ENCODE data around the gene KRT39.
"Not testable (repeated sequence)": the region's sequence is repeated elsewhere in the genome, so short reads cannot be mapped to it uniquely, and the experiment has no call there.

Gene KRT39

GRCh38 chr17:41002814-41003213, 36.1 kb upstream of the KRT39 start:
- WGBS: 78% methylated on average over 4 of the region's 5 CpGs
- H3K9ac ChIP-seq (ENCODE audit: low read depth, low read length): no peak overlapping the region
- H3K27me3 ChIP-seq (ENCODE audit: insufficient read depth, low read length): no peaks in the 10 kb centered on the region
- no peaks in the 10 kb centered on the region for H3K4me1 ChIP-seq (ENCODE audit: insufficient read depth, low read length)
- H3K4me3 ChIP-seq (ENCODE audit: low read length): no peak overlapping the region
- no peak overlapping the region for H3K27ac ChIP-seq (ENCODE audit: low read depth, low read length)
- no peaks in the 10 kb centered on the region for H3K36me3 ChIP-seq (ENCODE audit: insufficient read depth, low read length)
- no peaks in the 10 kb centered on the region for H3K9me3 ChIP-seq (ENCODE audit: insufficient read depth, low read depth, low read length)

- Histone ChIP-seq H3K4me1 (ENCODE audit: insufficient read depth, low read length) (no peaks in the 10 kb centered on the region), H3K9me3 (ENCODE audit: insufficient read depth, low read depth, low read length) (no peaks in the 10 kb centered on the region), H3K36me3 (ENCODE audit: insufficient read depth, low read length) (no peaks in the 10 kb centered on the region), H3K27ac (ENCODE audit: low read depth, low read length) (no peak overlapping the region), H3K9ac (ENCODE audit: low read depth, low read length) (no peak overlapping the region), H3K27me3 (ENCODE audit: insufficient read depth, low read length) (no peaks in the 10 kb centered on the region), H3K4me3 (ENCODE audit: low read length) (no peak overlapping the region)
- 92% methylated on average over 4 of the region's 4 CpGs for WGBS
These were observed 35.0 kb upstream of the KRT39 start for GRCh38 chr17:41001795-41002194.

- not testable (repeated sequence) for H3K36me3 ChIP-seq (ENCODE audit: insufficient read depth, low read length); H3K4me1 ChIP-seq (ENCODE audit: insufficient read depth, low read length); H3K9me3 ChIP-seq (ENCODE audit: insufficient read depth, low read depth, low read length); H3K9ac ChIP-seq (ENCODE audit: low read depth, low read length); H3K4me3 ChIP-seq (ENCODE audit: low read length); H3K27me3 ChIP-seq (ENCODE audit: insufficient read depth, low read length); H3K27ac ChIP-seq (ENCODE audit: low read depth, low read length)
- 95% methylated on average over 6 of the region's 6 CpGs for WGBS
These were observed 32.8 kb upstream of the KRT39 start, which contains the start of gene KRTAP3-2 for GRCh38 chr17:40999563-40999962. Gene KRTAP3-2 (minus strand): TSS chr17:40999906. CDS start chr17:40999853, 53 bp downstream.

- no peak overlapping the region for H3K27ac ChIP-seq (ENCODE audit: low read depth, low read length)
- H3K27me3 ChIP-seq (ENCODE audit: insufficient read depth, low read length): no peaks in the 10 kb centered on the region
- H3K4me1 ChIP-seq (ENCODE audit: insufficient read depth, low read length): no peaks in the 10 kb centered on the region
- H3K36me3 ChIP-seq (ENCODE audit: insufficient read depth, low read length): no peaks in the 10 kb centered on the region
- 85% methylated on average over 2 of the region's 2 CpGs for WGBS
- no peak overlapping the region for H3K4me3 ChIP-seq (ENCODE audit: low read length)
- no peak overlapping the region for H3K9ac ChIP-seq (ENCODE audit: low read depth, low read length)
- H3K9me3 ChIP-seq (ENCODE audit: insufficient read depth, low read depth, low read length): no peaks in the 10 kb centered on the region
These were observed 30.6 kb upstream of the KRT39 start for GRCh38 chr17:40997361-40997760.

- Histone ChIP-seq H3K4me3 (ENCODE audit: low read length) (no peak overlapping the region), H3K4me1 (ENCODE audit: insufficient read depth, low read length) (no peaks in the 10 kb centered on the region), H3K36me3 (ENCODE audit: insufficient read depth, low read length) (no peaks in the 10 kb centered on the region), H3K9ac (ENCODE audit: low read depth, low read length) (no peak overlapping the region), H3K27me3 (ENCODE audit: insufficient read depth, low read length) (no peaks in the 10 kb centered on the region), H3K9me3 (ENCODE audit: insufficient read depth, low read depth, low read length) (no peaks in the 10 kb centered on the region), H3K27ac (ENCODE audit: low read depth, low read length) (no peak overlapping the region)
- 99% methylated on average over 3 of the region's 4 CpGs for WGBS
These were observed 30.1 kb upstream of the KRT39 start for GRCh38 chr17:40996829-40997228.

- no peak overlapping the region for H3K4me3 ChIP-seq (ENCODE audit: low read length)
- H3K9ac ChIP-seq (ENCODE audit: low read depth, low read length): no peak overlapping the region
- H3K4me1 ChIP-seq (ENCODE audit: insufficient read depth, low read length): no peaks in the 10 kb centered on the region
- no peaks in the 10 kb centered on the region; the same call in 1 of the 2 replicates for H3K9me3 ChIP-seq (ENCODE audit: insufficient read depth, low read depth, low read length)
- no peaks in the 10 kb centered on the region for H3K27me3 ChIP-seq (ENCODE audit: insufficient read depth, low read length)
- no peak overlapping the region for H3K27ac ChIP-seq (ENCODE audit: low read depth, low read length)
- no peaks in the 10 kb centered on the region for H3K36me3 ChIP-seq (ENCODE audit: insufficient read depth, low read length)
- no CpG with 5 or more reads among the region's 1 CpG for WGBS
These were observed 28.4 kb upstream of the KRT39 start for GRCh38 chr17:40995116-40995515.

- Histone ChIP-seq H3K27ac (ENCODE audit: low read depth, low read length) (no peak within 1 kb of the TSS), H3K4me1 (ENCODE audit: insufficient read depth, low read length) (no peaks in the 10 kb centered on the region), H3K36me3 (ENCODE audit: insufficient read depth, low read length) (no peaks in the 10 kb centered on the region), H3K9me3 (ENCODE audit: insufficient read depth, low read depth, low read length) (no peaks in the 10 kb centered on the region; the same call in 1 of the 2 replicates), H3K4me3 (ENCODE audit: low read length) (no peak within 1 kb of the TSS), H3K27me3 (ENCODE audit: insufficient read depth, low read length) (no peaks in the 10 kb centered on the region), H3K9ac (ENCODE audit: low read depth, low read length) (no peak within 1 kb of the TSS)
- 74% methylated on average over 4 of the region's 4 CpGs for WGBS
These were observed 27.1 kb upstream of the KRT39 start, which contains the start of gene KRTAP3-3 for GRCh38 chr17:40993839-40994238. Gene KRTAP3-3 (minus strand): TSS chr17:40994164. CDS start chr17:40994097, 67 bp downstream.

- no peaks in the 10 kb centered on the region for H3K4me1 ChIP-seq (ENCODE audit: insufficient read depth, low read length)
- WGBS: 92% methylated on average over 2 of the region's 2 CpGs
- no peak overlapping the region for H3K9ac ChIP-seq (ENCODE audit: low read depth, low read length)
- no peaks in the 10 kb centered on the region for H3K36me3 ChIP-seq (ENCODE audit: insufficient read depth, low read length)
- H3K4me3 ChIP-seq (ENCODE audit: low read length): no peak overlapping the region
- H3K27me3 ChIP-seq (ENCODE audit: insufficient read depth, low read length): no peaks in the 10 kb centered on the region
- H3K9me3 ChIP-seq (ENCODE audit: insufficient read depth, low read depth, low read length): no peaks in the 10 kb centered on the region; the same call in 1 of the 2 replicates
- no peak overlapping the region for H3K27ac ChIP-seq (ENCODE audit: low read depth, low read length)
These were observed 26.3 kb upstream of the KRT39 start for GRCh38 chr17:40993084-40993483.

GRCh38 chr17:40992666-40993065, 25.9 kb upstream of the KRT39 start:
- Histone ChIP-seq H3K9me3 (ENCODE audit: insufficient read depth, low read depth, low read length) (no peaks in the 10 kb centered on the region; the same call in 1 of the 2 replicates), H3K4me3 (ENCODE audit: low read length) (no peak overlapping the region), H3K9ac (ENCODE audit: low read depth, low read length) (no peak overlapping the region), H3K4me1 (ENCODE audit: insufficient read depth, low read length) (no peaks in the 10 kb centered on the region), H3K27ac (ENCODE audit: low read depth, low read length) (no peak overlapping the region), H3K36me3 (ENCODE audit: insufficient read depth, low read length) (no peaks in the 10 kb centered on the region), H3K27me3 (ENCODE audit: insufficient read depth, low read length) (no peaks in the 10 kb centered on the region)
- WGBS: 91% methylated on average over 3 of the region's 3 CpGs

GRCh38 chr17:40986920-40987319, 20.2 kb upstream of the KRT39 start:
- Histone ChIP-seq H3K9ac (ENCODE audit: low read depth, low read length) (no peak overlapping the region), H3K27me3 (ENCODE audit: insufficient read depth, low read length) (no peaks in the 10 kb centered on the region), H3K36me3 (ENCODE audit: insufficient read depth, low read length) (no peaks in the 10 kb centered on the region), H3K9me3 (ENCODE audit: insufficient read depth, low read depth, low read length) (no peaks in the 10 kb centered on the region; the same call in 1 of the 2 replicates), H3K4me1 (ENCODE audit: insufficient read depth, low read length) (no peaks in the 10 kb centered on the region), H3K4me3 (ENCODE audit: low read length) (no peak overlapping the region), H3K27ac (ENCODE audit: low read depth, low read length) (no peak overlapping the region)
- WGBS: 87% methylated on average over 8 of the region's 8 CpGs

- WGBS: 92% methylated on average over 1 of the region's 3 CpGs
- H3K27ac ChIP-seq (ENCODE audit: low read depth, low read length): no peak within 1 kb of the TSS
- H3K4me1 ChIP-seq (ENCODE audit: insufficient read depth, low read length): peaks cover 9% of the 10 kb centered on the region
- H3K9ac ChIP-seq (ENCODE audit: low read depth, low read length): no peak within 1 kb of the TSS
- no peaks in the 10 kb centered on the region for H3K9me3 ChIP-seq (ENCODE audit: insufficient read depth, low read depth, low read length)
- H3K36me3 ChIP-seq (ENCODE audit: insufficient read depth, low read length): no peaks in the 10 kb centered on the region
- no peak within 1 kb of the TSS for H3K4me3 ChIP-seq (ENCODE audit: low read length)
- H3K27me3 ChIP-seq (ENCODE audit: insufficient read depth, low read length): no peaks in the 10 kb centered on the region
These were observed 17.5 kb upstream of the KRT39 start, which contains the start of gene KRT40 for GRCh38 chr17:40984226-40984625. Gene KRT40 (minus strand): TSS chr17:40984326. CDS start chr17:40984273, 53 bp downstream.

GRCh38 chr17:40981115-40981514, 14.4 kb upstream of the KRT39 start:
- Histone ChIP-seq H3K27me3 (ENCODE audit: insufficient read depth, low read length) (no peaks in the 10 kb centered on the region), H3K27ac (ENCODE audit: low read depth, low read length) (no peak overlapping the region), H3K9ac (ENCODE audit: low read depth, low read length) (no peak overlapping the region), H3K4me3 (ENCODE audit: low read length) (no peak overlapping the region), H3K4me1 (ENCODE audit: insufficient read depth, low read length) (peaks cover 9% of the 10 kb centered on the region), H3K9me3 (ENCODE audit: insufficient read depth, low read depth, low read length) (no peaks in the 10 kb centered on the region), H3K36me3 (ENCODE audit: insufficient read depth, low read length) (no peaks in the 10 kb centered on the region)
- WGBS: 92% methylated on average over 3 of the region's 5 CpGs

All from HUES64 (cell line).